Endodermal cell (in vitro differentiated cells): ENCODE data around the gene SMIM45.

Experiments used
- DNase-seq: peaks from one replicate; pipeline ENCODE4 v3.0.0-alpha.2; 2017
- H3K27ac ChIP-seq: 2 replicates; pipeline ENCODE4 v1.5.1; 2013; ENCODE audit warnings: mild to moderate bottlenecking, low read depth, low read length, moderate library complexity
- H3K27me3 ChIP-seq: 2 replicates; pipeline ENCODE4 v1.6.1; 2013; ENCODE audit warnings: mild to moderate bottlenecking, low read length, moderate library complexity; ENCODE audit not compliant: insufficient read depth, control insufficient read depth, poor library complexity, severe bottlenecking
- H3K36me3 ChIP-seq: 2 replicates; pipeline ENCODE4 v1.7.0; 2013; ENCODE audit warnings: mild to moderate bottlenecking, low read length, moderate library complexity; ENCODE audit not compliant: control insufficient read depth, insufficient read depth
- H3K4me1 ChIP-seq: one replicate; pipeline ENCODE4 v1.7.0; 2013; ENCODE audit warnings: low read length; ENCODE audit not compliant: control insufficient read depth, insufficient read depth
- H3K4me3 ChIP-seq: 2 replicates; pipeline ENCODE4 v1.5.1; 2013; ENCODE audit warnings: mild to moderate bottlenecking, low read length, moderate library complexity
- H3K9ac ChIP-seq: 2 replicates; pipeline ENCODE4 v1.6.1; 2013; ENCODE audit warnings: mild to moderate bottlenecking, low read length, moderate library complexity; ENCODE audit not compliant: poor library complexity, severe bottlenecking; ENCODE audit errors: extremely low read depth
- H3K9me3 ChIP-seq: 2 replicates; pipeline ENCODE4 v1.6.1; 2013; ENCODE audit warnings: mild to moderate bottlenecking, low read length, moderate library complexity; ENCODE audit not compliant: control insufficient read depth
- H3K27ac Mint-ChIP-seq: 2 replicates; pipeline ENCODE4 v1.8.0; 2020; ENCODE audit warnings: mixed read lengths
- H3K27me3 Mint-ChIP-seq: 2 replicates; pipeline ENCODE4 v1.8.0; 2021; ENCODE audit warnings: mild to moderate bottlenecking, mixed read lengths; ENCODE audit not compliant: insufficient read depth
- H3K36me3 Mint-ChIP-seq: 2 replicates; pipeline ENCODE4 v1.8.0; 2020; ENCODE audit warnings: low read depth, mixed read lengths
- H3K4me1 Mint-ChIP-seq: 2 replicates; pipeline ENCODE4 v1.8.0; 2020; ENCODE audit warnings: mixed read lengths
- H3K4me3 Mint-ChIP-seq: 2 replicates; pipeline ENCODE4 v1.8.0; 2020; ENCODE audit warnings: mild to moderate bottlenecking, moderate library complexity, mixed read lengths
- H3K9me3 Mint-ChIP-seq: 2 replicates; pipeline ENCODE4 v1.8.0; 2020; ENCODE audit warnings: mild to moderate bottlenecking, mixed read lengths
- WGBS, 2 experiments: methylation state at CpG; one replicate each; pipeline versions ENCODE4 v1.1.5 to v1.1.7; 2013; ENCODE audit warnings: missing lambda C conversion rate in 2 of 2, mixed read lengths in 1 of 2; ENCODE audit not compliant: insufficient coverage in 1 of 2, insufficient read length in 1 of 2; 5-methylcytosine and 5-hydroxymethylcytosine counted together
- TF ChIP-seq, protein P1 (sequence below): fragments of 200-600 bp; sonication (generic); conservative IDR thresholded peaks from 2 replicates; pipeline ENCODE4 v1.5.0; 2021; ENCODE audit warnings: antibody characterized with exemption, mild to moderate bottlenecking

Gene SMIM45

GRCh38 chr22:41934284-41935014 lies 17.5 kb upstream of the SMIM45 start:
- peak; percentile 52 for DNase-seq
- peaks cover 17% of the 10 kb centered on the region for H3K36me3 Mint-ChIP-seq
- no peak overlapping the region for H3K4me3 ChIP-seq
- no peaks in the 10 kb centered on the region for H3K4me1 Mint-ChIP-seq
- peaks cover under 1% of the 10 kb centered on the region for H3K27me3 Mint-ChIP-seq
- no peak overlapping the region for H3K9ac ChIP-seq
- no peak overlapping the region for H3K27ac Mint-ChIP-seq
- H3K27ac ChIP-seq: no peak overlapping the region
- no peaks in the 10 kb centered on the region for H3K4me1 ChIP-seq
- H3K36me3 ChIP-seq: peaks cover 5% of the 10 kb centered on the region
- H3K27me3 ChIP-seq: no peaks in the 10 kb centered on the region
- 95 to 98% methylated on average over 9 to 17 of the region's 17 CpGs for WGBS, 2 experiments
- TF ChIP-seq, protein P1, sequence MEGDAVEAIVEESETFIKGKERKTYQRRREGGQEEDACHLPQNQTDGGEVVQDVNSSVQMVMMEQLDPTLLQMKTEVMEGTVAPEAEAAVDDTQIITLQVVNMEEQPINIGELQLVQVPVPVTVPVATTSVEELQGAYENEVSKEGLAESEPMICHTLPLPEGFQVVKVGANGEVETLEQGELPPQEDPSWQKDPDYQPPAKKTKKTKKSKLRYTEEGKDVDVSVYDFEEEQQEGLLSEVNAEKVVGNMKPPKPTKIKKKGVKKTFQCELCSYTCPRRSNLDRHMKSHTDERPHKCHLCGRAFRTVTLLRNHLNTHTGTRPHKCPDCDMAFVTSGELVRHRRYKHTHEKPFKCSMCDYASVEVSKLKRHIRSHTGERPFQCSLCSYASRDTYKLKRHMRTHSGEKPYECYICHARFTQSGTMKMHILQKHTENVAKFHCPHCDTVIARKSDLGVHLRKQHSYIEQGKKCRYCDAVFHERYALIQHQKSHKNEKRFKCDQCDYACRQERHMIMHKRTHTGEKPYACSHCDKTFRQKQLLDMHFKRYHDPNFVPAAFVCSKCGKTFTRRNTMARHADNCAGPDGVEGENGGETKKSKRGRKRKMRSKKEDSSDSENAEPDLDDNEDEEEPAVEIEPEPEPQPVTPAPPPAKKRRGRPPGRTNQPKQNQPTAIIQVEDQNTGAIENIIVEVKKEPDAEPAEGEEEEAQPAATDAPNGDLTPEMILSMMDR: no peak
- H3K4me3 Mint-ChIP-seq: no peak overlapping the region
- no peaks in the 10 kb centered on the region for H3K9me3 ChIP-seq
- no peaks in the 10 kb centered on the region for H3K9me3 Mint-ChIP-seq

- H3K27me3 Mint-ChIP-seq: no peaks in the 10 kb centered on the region
- Histone ChIP-seq H3K27me3 (no peaks in the 10 kb centered on the region), H3K9ac (no peak overlapping the region), H3K9me3 (no peaks in the 10 kb centered on the region), H3K36me3 (peaks cover 8% of the 10 kb centered on the region), H3K27ac (no peak overlapping the region), H3K4me3 (no peak overlapping the region), H3K4me1 (no peaks in the 10 kb centered on the region)
- 88 to 100% methylated on average over 2 to 3 of the region's 4 CpGs for WGBS, 2 experiments
- H3K4me3 Mint-ChIP-seq: no peak overlapping the region
- TF ChIP-seq, protein P1: no peak
- no peaks in the 10 kb centered on the region for H3K9me3 Mint-ChIP-seq
- H3K27ac Mint-ChIP-seq: no peak overlapping the region
- no peak for DNase-seq
- peaks cover 22% of the 10 kb centered on the region for H3K36me3 Mint-ChIP-seq
- H3K4me1 Mint-ChIP-seq: no peaks in the 10 kb centered on the region
Measured at GRCh38 chr22:41935015-41935351, 17.0 kb upstream of the SMIM45 start.

- H3K27me3 ChIP-seq: no peaks in the 10 kb centered on the region
- no peaks in the 10 kb centered on the region for H3K4me1 ChIP-seq
- H3K36me3 ChIP-seq: peaks cover 8% of the 10 kb centered on the region
- Mint-ChIP-seq H3K27ac (no peak overlapping the region), H3K4me3 (no peak overlapping the region), H3K36me3 (peaks cover 25% of the 10 kb centered on the region), H3K27me3 (no peaks in the 10 kb centered on the region), H3K4me1 (no peaks in the 10 kb centered on the region), H3K9me3 (no peaks in the 10 kb centered on the region)
- H3K9me3 ChIP-seq: no peaks in the 10 kb centered on the region
- 86 to 96% methylated on average over 8 to 9 of the region's 9 CpGs for WGBS, 2 experiments
- TF ChIP-seq, protein P1: no peak
- no peak overlapping the region for H3K9ac ChIP-seq
- H3K27ac ChIP-seq: no peak overlapping the region
- H3K4me3 ChIP-seq: no peak overlapping the region
- DNase-seq: no peak
Measured at GRCh38 chr22:41935509-41935908, 16.4 kb upstream of the SMIM45 start.
